Right renal cortex interstitium (tissue), 3 donors: ENCODE results near the gene PC. TPM values are rescaled to one million over a fixed set of nuclear protein-coding genes. Genes with fewer than 3 reads are reported as not detected.

ENCODE experiments used
- DNase-seq, 3 donors: peaks; one replicate each; pipeline ENCODE4 v3.0.0-alpha.2; 2013; ENCODE audit warnings: low read depth in 3 of 3, low spot score in 2 of 3
- polyA plus RNA-seq, 3 donors: library from polyadenylated mRNA; unstranded; fragments of 120-200 nt; gene quantifications; one replicate each; pipeline ENCODE4 v1.2.1, GENCODE V29; 2013; ENCODE audit not compliant: insufficient read length in 3 of 3

The PC gene
- polyA plus RNA-seq, 3 donors, result 36.3 to 51.2 (median 45.4) TPM

DNA sequence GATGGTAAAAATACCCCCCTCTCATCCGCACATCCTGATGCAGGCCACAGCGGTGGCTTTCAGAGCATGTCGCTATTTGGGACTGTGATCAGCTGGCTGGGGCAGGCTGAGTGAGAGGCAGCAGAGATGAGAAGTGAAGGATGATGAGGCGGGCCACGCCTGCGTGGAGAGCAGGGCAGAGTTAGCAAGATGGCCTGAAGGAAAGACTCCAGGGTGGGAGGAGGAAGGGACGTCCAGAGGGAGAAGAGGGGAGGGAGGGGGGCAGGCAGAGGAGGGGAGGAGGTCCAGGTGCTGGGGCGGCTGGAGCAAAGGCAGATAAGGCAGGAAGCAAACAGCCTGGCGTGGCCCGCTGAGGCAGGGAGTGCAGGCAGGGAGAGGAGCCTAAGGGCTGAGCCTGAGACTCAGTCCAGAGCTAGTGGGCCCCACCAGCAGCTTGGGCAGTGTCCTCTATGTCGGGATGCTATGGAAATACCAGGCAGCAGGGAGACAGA, 72.2 kb downstream of the PC start:
- no peak for DNase-seq

GRCh38 chr11:66885469-66885868, 72.7 kb downstream of the PC start:
- DNase-seq, result no peak

- no peak for DNase-seq
These were observed 73.7 kb downstream of the PC start for GRCh38 chr11:66884443-66884842.

DNA sequence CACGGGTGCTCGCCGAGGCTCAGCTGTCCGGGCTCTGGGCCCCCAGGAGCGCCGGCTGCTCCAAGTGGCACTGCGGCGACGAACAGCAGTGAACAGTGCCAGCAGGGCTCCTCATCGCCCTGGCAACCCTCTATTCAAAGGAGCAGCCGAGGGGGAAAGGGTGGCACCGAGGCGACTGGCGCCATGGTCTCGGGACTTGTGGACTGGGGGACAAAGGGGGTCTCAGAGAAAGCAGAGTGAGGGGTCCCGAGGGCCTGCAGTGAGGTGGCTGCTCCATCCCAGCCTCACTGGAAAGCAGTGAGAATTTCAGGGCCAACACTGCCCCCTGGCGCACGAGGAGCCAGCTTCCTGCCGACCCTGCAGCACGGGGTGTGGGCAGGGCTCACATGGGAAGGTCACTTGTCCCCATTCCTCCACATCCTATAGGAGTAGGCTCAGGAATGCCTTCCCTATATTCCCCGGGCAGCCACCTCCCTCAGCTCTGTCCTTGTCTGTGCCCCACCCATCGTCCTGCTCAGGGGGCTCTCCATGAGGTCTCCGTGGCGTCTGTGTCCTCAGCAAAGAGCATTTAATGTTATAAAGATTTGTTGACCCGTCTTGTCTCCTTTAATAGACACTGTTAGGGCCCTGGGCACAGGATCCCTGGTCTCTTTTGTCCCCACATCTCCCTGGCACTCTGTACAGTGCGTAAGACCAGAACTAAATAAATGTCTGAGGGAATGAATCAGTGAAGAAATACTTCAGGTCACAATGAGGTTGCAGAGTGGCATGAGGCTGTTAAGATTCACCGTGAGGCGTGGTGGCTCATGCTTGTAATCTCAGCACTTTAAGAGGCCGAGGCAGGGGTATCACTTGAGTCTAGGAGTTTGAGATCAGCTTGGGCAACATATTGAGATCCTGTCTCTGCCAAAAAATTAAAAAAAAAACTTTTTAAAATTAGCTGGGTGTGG, 74.9 kb downstream of the PC start:
- DNase-seq, result no peak

- no peak for DNase-seq
These were observed 75.6 kb downstream of the PC start for GRCh38 chr11:66882561-66883015.

GRCh38 chr11:66881927-66882452, 76.2 kb downstream of the PC start:
- DNase-seq, result no peak

- DNase-seq, result no peak
These were observed 76.7 kb downstream of the PC start for GRCh38 chr11:66881451-66881835.

- DNase-seq, result no peak
These were observed 77.4 kb downstream of the PC start for GRCh38 chr11:66880496-66881450.

DNA sequence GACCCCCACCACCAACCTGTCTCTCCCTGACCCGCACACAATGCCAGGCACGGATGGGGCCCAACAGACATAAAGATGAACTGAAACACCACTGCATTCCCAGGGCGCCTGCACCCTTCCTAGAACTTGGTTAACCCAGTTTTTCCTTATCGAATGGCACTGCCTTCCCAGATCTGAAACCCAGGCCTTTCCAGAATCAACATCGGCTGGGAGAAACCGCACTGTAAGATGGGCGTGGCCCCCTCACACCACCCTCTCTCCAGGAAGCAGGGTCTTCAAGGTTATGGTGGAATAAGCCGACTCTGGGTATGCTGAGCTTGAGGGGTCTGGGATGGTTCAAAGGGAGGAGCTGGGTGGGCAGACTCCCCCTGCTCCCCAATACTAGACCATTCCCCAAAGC, 78.2 kb downstream of the PC start:
- DNase-seq, result no peak

GRCh38 chr11:66879583-66879982, 78.6 kb downstream of the PC start:
- DNase-seq, result no peak

GRCh38 chr11:66879000-66879399, 79.2 kb downstream of the PC start:
- DNase-seq, result no peak

GRCh38 chr11:66878474-66878873, 79.7 kb downstream of the PC start:
- DNase-seq, result no peak

DNA sequence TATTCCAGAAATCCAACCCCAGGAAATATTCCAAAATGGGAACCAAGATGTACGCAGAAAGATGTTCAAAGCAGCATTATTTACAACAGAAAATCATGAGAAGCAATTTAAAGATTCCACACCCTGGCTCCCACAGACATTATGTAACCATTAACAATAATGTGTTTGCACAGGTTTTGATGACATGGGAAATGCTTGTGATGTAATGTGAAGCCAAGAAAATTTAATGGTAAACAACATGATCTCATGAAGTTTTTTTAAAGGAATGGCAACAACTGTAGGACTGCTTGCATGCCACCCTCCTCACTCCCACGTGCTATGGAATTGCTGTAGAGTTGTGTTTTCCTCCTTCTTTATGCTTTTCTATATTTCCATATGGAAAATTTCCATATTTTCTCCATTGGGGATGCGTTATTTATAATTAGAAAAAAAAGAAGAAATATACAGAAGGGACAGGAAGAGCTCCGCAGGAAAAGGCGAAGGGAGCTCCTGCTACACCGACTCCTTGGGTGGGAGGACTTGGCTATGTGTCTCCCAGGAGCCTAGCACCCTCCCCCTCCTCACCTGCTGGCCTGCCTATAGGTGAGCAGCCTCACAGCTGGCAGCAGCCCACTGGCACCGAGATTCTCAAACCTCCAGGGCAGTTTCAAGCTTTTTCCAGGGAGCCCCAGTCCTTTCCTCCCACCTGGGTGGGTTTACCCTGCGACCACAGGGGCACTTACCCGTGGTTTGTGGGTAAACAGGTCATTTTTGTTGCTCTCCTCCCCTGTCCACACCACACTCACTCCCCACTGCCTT, 80.4 kb downstream of the PC start:
- no peak for DNase-seq

DNA sequence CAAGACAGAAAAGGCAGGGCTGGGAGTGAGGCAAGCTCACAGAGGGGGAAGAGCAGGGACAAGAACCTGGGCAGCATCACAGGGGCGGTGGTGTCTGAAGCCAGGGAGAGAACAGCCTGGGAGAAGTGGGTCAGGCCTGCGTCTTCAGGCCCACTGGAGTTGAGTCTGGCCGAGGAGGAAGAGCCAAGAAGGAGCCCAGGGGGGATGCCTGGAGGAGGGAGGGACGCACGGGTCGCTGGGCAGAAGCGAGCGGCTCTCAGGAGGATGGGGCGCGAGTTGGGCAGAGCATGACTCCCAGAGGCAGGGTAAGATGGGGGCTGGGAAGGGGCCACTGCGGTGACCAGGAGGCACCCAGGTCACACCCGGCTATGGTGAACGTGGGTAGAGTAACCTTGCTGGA, 82.8 kb downstream of the PC start:
- no peak for DNase-seq

GRCh38 chr11:66874232-66874631, 84.0 kb downstream of the PC start:
- DNase-seq, result no peak

DNA sequence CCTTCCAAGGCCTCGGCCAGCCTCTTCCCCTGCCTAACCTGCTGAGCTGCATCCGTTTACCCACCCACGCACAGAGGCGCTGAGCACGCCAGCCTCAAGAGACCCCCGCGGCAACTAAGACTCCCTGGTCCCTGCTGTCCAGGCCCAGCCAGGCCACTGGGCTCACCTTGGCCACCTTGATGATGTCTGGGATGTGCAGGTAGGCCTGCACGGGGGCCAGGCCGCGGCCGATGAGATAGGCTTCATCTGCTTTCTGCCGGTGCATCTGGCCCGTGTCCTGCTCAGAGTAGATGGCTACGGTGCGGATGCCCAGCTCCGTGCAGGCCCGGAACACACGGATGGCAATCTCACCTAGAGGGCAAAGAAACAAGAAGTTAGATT, 86.7 kb downstream of the PC start:
- DNase-seq, result no peak

DNA sequence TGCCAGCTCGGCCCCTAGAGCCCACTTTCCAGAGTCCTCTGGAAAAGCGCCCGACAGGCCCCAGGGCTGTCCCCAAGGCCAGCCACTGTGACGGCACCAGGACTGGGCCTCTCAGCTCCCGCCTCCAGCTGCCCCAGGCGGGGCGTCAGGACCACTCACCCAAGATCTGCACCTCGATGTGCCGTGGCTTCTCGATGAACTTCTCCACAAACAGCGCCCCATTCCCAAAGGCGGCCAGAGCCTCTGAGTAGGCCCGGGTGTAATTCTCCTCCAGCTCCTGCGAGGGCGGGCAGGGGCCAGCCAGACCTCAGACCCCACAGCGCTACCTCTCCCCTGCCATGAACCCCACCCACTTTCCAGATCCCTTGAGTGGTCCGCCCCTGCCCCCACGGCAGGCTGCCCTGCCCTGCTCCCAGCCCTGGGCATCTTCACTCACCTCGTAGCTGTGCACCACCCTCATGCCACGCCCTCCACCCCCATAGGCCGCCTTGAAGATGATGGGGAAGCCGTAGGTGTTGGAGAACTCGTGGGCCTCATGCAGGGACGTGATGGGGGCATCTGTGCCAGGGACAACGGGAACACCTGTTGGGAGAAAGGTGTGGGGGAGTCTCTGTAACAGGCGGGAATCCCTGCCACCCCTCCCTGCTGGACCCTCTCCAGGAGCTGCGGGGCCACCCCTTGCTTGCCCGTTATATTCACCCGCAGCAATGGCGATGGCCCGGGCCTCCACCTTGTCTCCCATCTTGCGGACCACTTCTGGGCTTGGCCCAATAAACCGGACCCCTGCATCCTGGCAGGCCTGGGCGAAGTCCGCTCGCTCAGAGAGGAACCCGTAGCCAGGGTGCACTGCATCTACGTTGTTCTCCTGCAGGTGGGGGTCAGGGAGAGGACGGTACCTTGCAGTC, 87.3 kb downstream of the PC start:
- no peak for DNase-seq

DNA sequence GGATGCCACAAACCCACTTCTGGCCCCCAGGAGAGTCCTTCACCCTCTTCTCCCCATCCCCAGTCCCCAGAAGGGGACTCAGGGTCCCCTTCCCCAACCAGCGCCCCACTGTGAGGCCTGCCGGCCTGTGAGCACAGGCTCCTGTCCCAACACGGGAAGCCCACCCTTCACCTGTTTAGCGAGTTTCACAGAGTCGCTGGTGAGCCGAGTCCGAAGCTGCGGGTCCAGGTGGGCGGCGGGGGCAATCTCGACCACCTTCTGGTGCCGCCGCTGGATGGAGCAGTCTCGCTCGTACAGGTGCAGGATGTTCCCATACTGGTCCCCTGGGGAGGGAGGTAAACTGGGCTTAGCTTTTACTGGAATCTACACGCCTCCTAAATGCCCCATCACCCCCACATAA, 88.1 kb downstream of the PC start:
- DNase-seq, result no peak

DNA sequence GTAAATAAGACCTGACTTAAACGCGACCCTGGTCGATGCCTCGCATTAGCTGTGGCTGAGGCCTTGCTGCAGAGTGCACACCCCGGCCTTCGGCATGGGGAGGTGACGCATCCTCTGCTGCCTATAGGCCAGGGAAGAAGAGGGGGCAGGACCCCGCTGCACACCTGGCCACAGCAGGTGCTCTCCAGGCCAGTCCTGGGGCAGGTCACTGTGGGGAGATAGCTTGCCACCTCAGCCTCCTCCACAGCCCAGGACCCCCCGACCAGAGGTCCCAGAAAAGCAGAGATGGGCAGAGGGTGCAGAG, 88.7 kb downstream of the PC start:
- no peak for DNase-seq
